HepG2 (cell line): ENCODE measurements around the gene STKLD1. TPM values are rescaled to one million over a fixed set of nuclear protein-coding genes. Genes with fewer than 3 reads are reported as not detected.

Experiments used
- EP300 ChIP-seq, 3 experiments: sonication (generic) in 1 of 3; formaldehyde crosslinking in 1 of 3; IDR thresholded peaks; 2 replicates each; pipeline versions ENCODE4 v1.5.1 to v1.6.1; 2011 to 2020; ENCODE audit warnings: low read depth in 2 of 3, low read length in 2 of 3, borderline replicate concordance in 1 of 3, improper control_type of control experiment in 1 of 3, mild to moderate bottlenecking in 1 of 3, missing genetic modification reagents in 1 of 3, moderate library complexity in 1 of 3
- KLF15 ChIP-seq: sonication (generic); formaldehyde crosslinking; IDR thresholded peaks from 2 replicates; pipeline ENCODE4 v1.8.1; 2023; ENCODE audit warnings: borderline replicate concordance, mild to moderate bottlenecking, inconsistent platforms, missing genetic modification reagents, mixed read lengths
- KLF6 ChIP-seq: IDR thresholded peaks from 2 replicates; pipeline ENCODE4 v1.8.0; 2016; ENCODE audit warnings: missing biosample characterization, missing genetic modification reagents
- NFE2L1 ChIP-seq: sonication (generic); formaldehyde crosslinking; IDR thresholded peaks from 2 replicates; pipeline ENCODE4 v1.4.0; 2020; ENCODE audit warnings: missing genetic modification reagents, mild to moderate bottlenecking, borderline replicate concordance
- NR2F2 ChIP-seq: IDR thresholded peaks from 2 replicates; pipeline ENCODE4 v1.6.1; 2012; ENCODE audit warnings: low read depth, inconsistent platforms, borderline replicate concordance
- RORA ChIP-seq: sonication (generic); formaldehyde crosslinking; IDR thresholded peaks from 2 replicates; pipeline ENCODE4 v1.5.0; 2020; ENCODE audit warnings: mild to moderate bottlenecking, missing genetic modification reagents, moderate library complexity
- SATB2 ChIP-seq: sonication (generic); formaldehyde crosslinking; IDR thresholded peaks from 2 replicates; pipeline ENCODE4 v1.5.0; 2020; ENCODE audit warnings: missing genetic modification reagents
- SOX13 ChIP-seq, 3 experiments: fragments of 450-650 bp in 1 of 3; sonication (generic) in 1 of 3; formaldehyde crosslinking in 1 of 3; IDR thresholded peaks in 2 of 3; conservative IDR thresholded peaks in 1 of 3; 2 replicates each; pipeline versions ENCODE4 v1.5.0 to v1.6.1; 2016 to 2020; ENCODE audit warnings: antibody characterized with exemption in 1 of 3, mild to moderate bottlenecking in 1 of 3, missing compliant biosample characterization in 1 of 3, missing genetic modification reagents in 1 of 3, moderate library complexity in 1 of 3
- ZKSCAN8 ChIP-seq: IDR thresholded peaks from 2 replicates; pipeline ENCODE4 v1.6.1; 2016; ENCODE audit warnings: borderline replicate concordance, missing genetic modification reagents, missing compliant biosample characterization
- ZNF678 ChIP-seq: sonication (generic); formaldehyde crosslinking; IDR thresholded peaks from 2 replicates; pipeline ENCODE4 v1.4.0; 2020; ENCODE audit warnings: mild to moderate bottlenecking, missing genetic modification reagents
- ZZZ3 ChIP-seq: sonication (generic); formaldehyde crosslinking; IDR thresholded peaks from 2 replicates; pipeline ENCODE4 v1.4.0; 2020; ENCODE audit warnings: missing genetic modification reagents, mild to moderate bottlenecking, borderline replicate concordance
- polyA plus RNA-seq, 8 experiments: library from polyadenylated mRNA; depleted of rRNA in 3 of 8; stranded (reverse) in 7 of 8; unstranded in 1 of 8; fragments of >200 nt; fragmentation: Illumina TruSeq in 4 of 8; extraction: Trizol in 4 of 8; gene quantifications; 2 replicates each; pipeline versions ENCODE4 v1.2.1 to v1.2.3, GENCODE V29; 2011 to 2016; ENCODE audit warnings: low read depth in 4 of 8, missing spikeins in 1 of 8, mixed read lengths in 1 of 8; ENCODE audit not compliant: insufficient read depth in 1 of 8
- total RNA-seq, 5 experiments: library from RNA; depleted of rRNA; stranded (reverse); fragments of >200 nt; fragmentation: Illumina TruSeq; extraction: Trizol; gene quantifications; 2 replicates each; pipeline ENCODE4 v1.2.3, GENCODE V29; 2016; ENCODE audit warnings: low read depth in 1 of 5
- TF ChIP-seq, protein P1 (sequence below): sonication (generic); formaldehyde crosslinking; IDR thresholded peaks from 2 replicates; pipeline ENCODE4 v1.4.0; 2020; ENCODE audit warnings: missing genetic modification reagents, borderline replicate concordance
- TF ChIP-seq, protein P2 (sequence below): IDR thresholded peaks from 2 replicates; pipeline ENCODE4 v1.6.1; 2016; ENCODE audit warnings: mild to moderate bottlenecking
- TF ChIP-seq, protein P3 (sequence below): sonication (generic); formaldehyde crosslinking; IDR thresholded peaks from 2 replicates; pipeline ENCODE4 v1.4.0; 2020; ENCODE audit warnings: mild to moderate bottlenecking, missing genetic modification reagents
- TF ChIP-seq, protein P4 (sequence below): sonication (generic); formaldehyde crosslinking; IDR thresholded peaks from 2 replicates; pipeline ENCODE4 v1.5.1; 2020; ENCODE audit warnings: mild to moderate bottlenecking, moderate library complexity, missing genetic modification reagents
- TF ChIP-seq, protein P5 (sequence below): IDR thresholded peaks from 2 replicates; pipeline ENCODE4 v1.6.1; 2012; ENCODE audit warnings: inconsistent platforms
- TF ChIP-seq, protein P6 (sequence below): sonication (generic); formaldehyde crosslinking; IDR thresholded peaks from 2 replicates; pipeline ENCODE4 v1.5.0; 2020; ENCODE audit warnings: missing genetic modification reagents, mild to moderate bottlenecking, borderline replicate concordance

STKLD1 gene
- total and polyA plus RNA-seq, 2 of the 13 experiments (the other 11 are each of a cell fraction or from before 2014, with no cell fraction given) = 1.5 to 2.2 TPM

DNA sequence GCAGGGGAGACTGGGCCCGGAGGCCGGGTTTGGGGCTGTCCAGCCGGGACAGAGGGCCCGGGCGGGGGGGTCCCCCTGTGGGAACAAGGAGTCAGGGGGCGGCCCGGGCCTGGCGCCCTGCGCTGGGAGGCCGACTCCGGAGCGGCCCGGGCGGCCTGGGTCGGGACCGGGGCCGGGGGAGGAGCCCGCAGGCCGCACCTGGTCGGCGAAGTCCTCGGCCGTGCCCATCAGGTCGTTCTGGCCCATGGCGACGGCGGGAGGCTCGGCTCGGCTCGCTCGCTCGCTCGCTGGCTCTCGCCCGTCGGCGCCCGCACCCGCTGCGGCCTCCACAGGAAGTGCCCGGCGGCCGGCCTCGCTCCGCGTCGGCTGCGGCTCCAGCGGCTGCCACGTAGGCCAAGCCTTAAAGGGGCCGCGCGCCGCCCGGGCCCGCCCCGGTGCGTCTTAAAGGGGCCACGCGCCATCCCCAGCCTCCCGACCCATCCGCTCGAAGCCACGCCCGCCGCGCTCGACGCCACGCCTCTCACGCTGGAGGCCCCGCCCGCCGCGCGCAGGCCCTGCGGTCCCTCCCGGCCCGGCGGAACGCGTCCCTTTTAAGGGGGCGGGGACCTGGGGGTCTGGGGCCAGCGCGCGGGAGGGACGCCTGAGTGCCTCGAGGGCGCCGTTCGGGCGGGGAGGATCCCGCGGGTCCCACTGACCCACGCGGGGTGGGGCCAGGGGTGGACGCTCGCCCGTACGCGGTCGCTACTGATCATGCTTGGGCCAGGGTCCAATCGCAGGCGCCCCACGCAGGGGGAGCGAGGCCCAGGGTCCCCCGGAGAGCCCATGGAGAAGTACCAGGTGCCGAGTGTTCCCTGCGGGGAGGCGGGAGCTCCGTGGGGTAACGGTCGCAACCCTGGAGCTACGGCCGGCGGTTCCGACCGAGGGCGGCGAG lies at the start of gene STKLD1, which contains the start of gene SURF4 (continued):
- TF ChIP-seq, protein P1, sequence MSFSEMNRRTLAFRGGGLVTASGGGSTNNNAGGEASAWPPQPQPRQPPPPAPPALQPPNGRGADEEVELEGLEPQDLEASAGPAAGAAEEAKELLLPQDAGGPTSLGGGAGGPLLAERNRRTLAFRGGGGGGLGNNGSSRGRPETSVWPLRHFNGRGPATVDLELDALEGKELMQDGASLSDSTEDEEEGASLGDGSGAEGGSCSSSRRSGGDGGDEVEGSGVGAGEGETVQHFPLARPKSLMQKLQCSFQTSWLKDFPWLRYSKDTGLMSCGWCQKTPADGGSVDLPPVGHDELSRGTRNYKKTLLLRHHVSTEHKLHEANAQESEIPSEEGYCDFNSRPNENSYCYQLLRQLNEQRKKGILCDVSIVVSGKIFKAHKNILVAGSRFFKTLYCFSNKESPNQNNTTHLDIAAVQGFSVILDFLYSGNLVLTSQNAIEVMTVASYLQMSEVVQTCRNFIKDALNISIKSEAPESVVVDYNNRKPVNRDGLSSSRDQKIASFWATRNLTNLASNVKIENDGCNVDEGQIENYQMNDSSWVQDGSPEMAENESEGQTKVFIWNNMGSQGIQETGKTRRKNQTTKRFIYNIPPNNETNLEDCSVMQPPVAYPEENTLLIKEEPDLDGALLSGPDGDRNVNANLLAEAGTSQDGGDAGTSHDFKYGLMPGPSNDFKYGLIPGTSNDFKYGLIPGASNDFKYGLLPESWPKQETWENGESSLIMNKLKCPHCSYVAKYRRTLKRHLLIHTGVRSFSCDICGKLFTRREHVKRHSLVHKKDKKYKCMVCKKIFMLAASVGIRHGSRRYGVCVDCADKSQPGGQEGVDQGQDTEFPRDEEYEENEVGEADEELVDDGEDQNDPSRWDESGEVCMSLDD = 0 out of 2 replicates have a peak, but pooled peaks have one; percentile 5
- 0 out of 2 replicates have a peak, but pooled peaks have one; percentile 44 for TF ChIP-seq ZNF678 (CRISPR knock-in tag)
- no peak for TF ChIP-seq SOX13 (IDR thresholded peaks at IDR 0.05)
- peak in 1 of 2 experiments; percentile 33; a peak in 1 of 4 replicates for TF ChIP-seq SOX13 (CRISPR knock-in tag; conservative IDR thresholded peaks at IDR 0.05 in 1 of 2, IDR thresholded peaks at IDR 0.05 in 1 of 2)
- TF ChIP-seq, protein P2, sequence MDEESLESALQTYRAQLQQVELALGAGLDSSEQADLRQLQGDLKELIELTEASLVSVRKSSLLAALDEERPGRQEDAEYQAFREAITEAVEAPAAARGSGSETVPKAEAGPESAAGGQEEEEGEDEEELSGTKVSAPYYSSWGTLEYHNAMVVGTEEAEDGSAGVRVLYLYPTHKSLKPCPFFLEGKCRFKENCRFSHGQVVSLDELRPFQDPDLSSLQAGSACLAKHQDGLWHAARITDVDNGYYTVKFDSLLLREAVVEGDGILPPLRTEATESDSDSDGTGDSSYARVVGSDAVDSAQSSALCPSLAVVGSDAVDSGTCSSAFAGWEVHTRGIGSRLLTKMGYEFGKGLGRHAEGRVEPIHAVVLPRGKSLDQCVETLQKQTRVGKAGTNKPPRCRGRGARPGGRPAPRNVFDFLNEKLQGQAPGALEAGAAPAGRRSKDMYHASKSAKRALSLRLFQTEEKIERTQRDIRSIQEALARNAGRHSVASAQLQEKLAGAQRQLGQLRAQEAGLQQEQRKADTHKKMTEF (CRISPR knock-in tag) = peak; percentile 78; the same call in 1 of the 2 replicates
- TF ChIP-seq, protein P3, sequence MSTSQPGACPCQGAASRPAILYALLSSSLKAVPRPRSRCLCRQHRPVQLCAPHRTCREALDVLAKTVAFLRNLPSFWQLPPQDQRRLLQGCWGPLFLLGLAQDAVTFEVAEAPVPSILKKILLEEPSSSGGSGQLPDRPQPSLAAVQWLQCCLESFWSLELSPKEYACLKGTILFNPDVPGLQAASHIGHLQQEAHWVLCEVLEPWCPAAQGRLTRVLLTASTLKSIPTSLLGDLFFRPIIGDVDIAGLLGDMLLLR (CRISPR knock-in tag) = 0 out of 2 replicates have a peak, but pooled peaks have one; percentile 18
- TF ChIP-seq RORA (CRISPR knock-in tag) = no peak
- TF ChIP-seq, protein P4, sequence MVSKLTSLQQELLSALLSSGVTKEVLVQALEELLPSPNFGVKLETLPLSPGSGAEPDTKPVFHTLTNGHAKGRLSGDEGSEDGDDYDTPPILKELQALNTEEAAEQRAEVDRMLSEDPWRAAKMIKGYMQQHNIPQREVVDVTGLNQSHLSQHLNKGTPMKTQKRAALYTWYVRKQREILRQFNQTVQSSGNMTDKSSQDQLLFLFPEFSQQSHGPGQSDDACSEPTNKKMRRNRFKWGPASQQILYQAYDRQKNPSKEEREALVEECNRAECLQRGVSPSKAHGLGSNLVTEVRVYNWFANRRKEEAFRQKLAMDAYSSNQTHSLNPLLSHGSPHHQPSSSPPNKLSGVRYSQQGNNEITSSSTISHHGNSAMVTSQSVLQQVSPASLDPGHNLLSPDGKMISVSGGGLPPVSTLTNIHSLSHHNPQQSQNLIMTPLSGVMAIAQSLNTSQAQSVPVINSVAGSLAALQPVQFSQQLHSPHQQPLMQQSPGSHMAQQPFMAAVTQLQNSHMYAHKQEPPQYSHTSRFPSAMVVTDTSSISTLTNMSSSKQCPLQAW (CRISPR knock-in tag) = no peak
- TF ChIP-seq NFE2L1 (CRISPR knock-in tag) = no peak
- TF ChIP-seq NR2F2 = no peak
- no peak for TF ChIP-seq ZZZ3 (CRISPR knock-in tag)
- TF ChIP-seq, protein P5, sequence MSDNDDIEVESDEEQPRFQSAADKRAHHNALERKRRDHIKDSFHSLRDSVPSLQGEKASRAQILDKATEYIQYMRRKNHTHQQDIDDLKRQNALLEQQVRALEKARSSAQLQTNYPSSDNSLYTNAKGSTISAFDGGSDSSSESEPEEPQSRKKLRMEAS = peak; percentile 95
- TF ChIP-seq KLF6 (CRISPR knock-in tag) = peak; percentile 41; the same call in 1 of the 2 replicates
- no peak for TF ChIP-seq KLF15
- TF ChIP-seq ZKSCAN8 (CRISPR knock-in tag) = no peak
- TF ChIP-seq EP300 (IDR thresholded peaks at IDR 0.05; ENCODE audit: low read depth in 2 of 2, low read length in 2 of 2) = no peak
- TF ChIP-seq EP300 (CRISPR knock-in tag; IDR thresholded peaks at IDR 0.05; ENCODE audit: borderline replicate concordance) = 0 out of 2 replicates have a peak, but pooled peaks have one; percentile 10
- TF ChIP-seq, protein P6, sequence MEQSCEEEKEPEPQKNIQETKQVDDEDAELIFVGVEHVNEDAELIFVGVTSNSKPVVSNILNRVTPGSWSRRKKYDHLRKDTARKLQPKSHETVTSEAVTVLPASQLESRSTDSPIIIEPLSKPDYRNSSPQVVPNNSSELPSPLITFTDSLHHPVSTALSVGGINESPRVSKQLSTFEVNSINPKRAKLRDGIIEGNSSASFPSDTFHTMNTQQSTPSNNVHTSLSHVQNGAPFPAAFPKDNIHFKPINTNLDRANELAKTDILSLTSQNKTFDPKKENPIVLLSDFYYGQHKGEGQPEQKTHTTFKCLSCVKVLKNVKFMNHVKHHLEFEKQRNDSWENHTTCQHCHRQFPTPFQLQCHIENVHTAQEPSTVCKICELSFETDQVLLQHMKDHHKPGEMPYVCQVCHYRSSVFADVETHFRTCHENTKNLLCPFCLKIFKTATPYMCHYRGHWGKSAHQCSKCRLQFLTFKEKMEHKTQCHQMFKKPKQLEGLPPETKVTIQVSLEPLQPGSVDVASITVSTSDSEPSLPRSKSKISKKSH (CRISPR knock-in tag) = peak; percentile 56; the same call in 1 of the 2 replicates
- TF ChIP-seq SATB2 (CRISPR knock-in tag) = peak; percentile 25
